Frontal cortex (tissue), 4 donors: ENCODE data around the gene FAM222A. TPM values are rescaled to one million over a fixed set of nuclear protein-coding genes. Genes with fewer than 3 reads are reported as not detected.

ENCODE experiments used
- DNase-seq, 2 donors: peaks; one replicate each; pipeline ENCODE4 v3.0.0; 2012; ENCODE audit warnings: low spot score in 2 of 2
- FAIRE-seq: peaks from 2 replicates; lab custom pipeline; 2012; peaks lifted over from hg19 to GRCh38; lab: Jason Lieb, UNC
- total RNA-seq: library from RNA; depleted of rRNA; stranded (reverse); fragments of >200 nt; gene quantifications from one replicate; pipeline ENCODE4 v1.2.3, GENCODE V29; 2014
- donor health status: control.
- donor health status: control.
- donor health status: control.

FAM222A gene
- total RNA-seq, 1 donor from 2014 or later: 2.9 TPM

GRCh38 chr12:109722022-109722720 is 8.5 kb downstream of the FAM222A start:
- DNase-seq (no peak), FAIRE-seq (no peak)

- FAIRE-seq (no peak), DNase-seq (no peak)
Observed at GRCh38 chr12:109722721-109723094, 9.1 kb downstream of the FAM222A start.

- DNase-seq: peak; percentile 63 to 74
Observed at GRCh38 chr12:109723311-109723881, 9.8 kb downstream of the FAM222A start.

GRCh38 chr12:109724321-109724892 is 10.8 kb downstream of the FAM222A start:
- FAIRE-seq (no peak), DNase-seq (no peak)

More at GRCh38 chr12:109723311-109723881, 9.8 kb downstream of the FAM222A start:
- no peak for FAIRE-seq

GRCh38 chr12:109725321-109726105 is 11.9 kb downstream of the FAM222A start:
- DNase-seq: no peak

GRCh38 chr12:109726106-109726497 is 12.5 kb downstream of the FAM222A start:
- FAIRE-seq (no peak), DNase-seq (no peak)

More at GRCh38 chr12:109725321-109726105, 11.9 kb downstream of the FAM222A start:
- FAIRE-seq: no peak

- DNase-seq: no peak
- FAIRE-seq: no peak
Observed at GRCh38 chr12:109726511-109727038, 12.9 kb downstream of the FAM222A start.

GRCh38 chr12:109727039-109727723 is 13.6 kb downstream of the FAM222A start:
- DNase-seq (peak; percentile 63 to 78), FAIRE-seq (peak; percentile 39)

- DNase-seq: no peak
- FAIRE-seq: no peak
Observed at GRCh38 chr12:109727746-109728726, 14.4 kb downstream of the FAM222A start.

- no peak for FAIRE-seq
- no peak for DNase-seq
Observed at GRCh38 chr12:109728921-109729320, 15.3 kb downstream of the FAM222A start.

- DNase-seq (no peak), FAIRE-seq (no peak)
Observed at GRCh38 chr12:109729371-109729781, 15.8 kb downstream of the FAM222A start.

- FAIRE-seq: no peak
- DNase-seq: no peak
Observed at GRCh38 chr12:109729801-109730200, 16.2 kb downstream of the FAM222A start.

GRCh38 chr12:109730306-109731145 is 16.9 kb downstream of the FAM222A start:
- FAIRE-seq: no peak
- no peak for DNase-seq

- DNase-seq: no peak
Observed at GRCh38 chr12:109731231-109731731, 17.7 kb downstream of the FAM222A start.

GRCh38 chr12:109731806-109732205 is 18.2 kb downstream of the FAM222A start:
- DNase-seq: no peak
- no peak for FAIRE-seq

More at GRCh38 chr12:109731231-109731731, 17.7 kb downstream of the FAM222A start:
- no peak for FAIRE-seq

- DNase-seq: no peak
- no peak for FAIRE-seq
Observed at GRCh38 chr12:109732321-109733305, 19.0 kb downstream of the FAM222A start.
